BJ (cell line): ENCODE data around the gene TARS3. TPM values are rescaled to one million over a fixed set of nuclear protein-coding genes. Genes with fewer than 3 reads are reported as not detected.
"Not testable (repeated sequence)": the region's sequence is repeated elsewhere in the genome, so short reads cannot be mapped to it uniquely, and the experiment has no call there.

ENCODE experiments used
- CTCF ChIA-PET: fragments of 350-600 bp; formaldehyde crosslinking; extraction: SDS; loops from one replicate; lab custom pipeline; 2021; ENCODE audit warnings: antibody characterized with exemption, inconsistent platforms; lab: Yijun Ruan, JAX
- POLR2A ChIA-PET: fragments of 300-600 bp; sonication (Branson Sonifier 250); formaldehyde crosslinking; extraction: SDS; loops from one replicate; lab custom pipeline; 2021; ENCODE audit warnings: antibody characterized with exemption; lab: Charles Lee
- DNase-seq: peaks from one replicate; pipeline ENCODE4 v3.0.0-alpha.2; 2011; ENCODE audit warnings: low read depth
- H3K27me3 ChIP-seq: 2 replicates; pipeline ENCODE4 v1.6.0; 2011; ENCODE audit warnings: low read length; ENCODE audit not compliant: control insufficient read depth, insufficient read depth
- H3K36me3 ChIP-seq: 2 replicates; pipeline ENCODE4 v1.5.1; 2011; ENCODE audit warnings: low read length; ENCODE audit not compliant: control insufficient read depth, insufficient read depth
- H3K4me3 ChIP-seq: 2 replicates; pipeline ENCODE4 v1.5.1; 2011; ENCODE audit warnings: low read depth, mild to moderate bottlenecking, control low read depth, low read length
- polyA plus RNA-seq: library from polyadenylated mRNA; depleted of rRNA; stranded (reverse); fragments of >200 nt; gene quantifications from 2 replicates; pipeline ENCODE4 v1.2.3, GENCODE V29; 2011
- TF ChIP-seq, protein P1 (sequence below): IDR thresholded peaks from 2 replicates; pipeline ENCODE4 v1.5.1; 2011; ENCODE audit warnings: low read depth, mild to moderate bottlenecking, control low read depth, inconsistent platforms, low read length, moderate library complexity; ENCODE audit not compliant: insufficient read depth

Gene TARS3
- polyA plus RNA-seq, 1 experiment: 3.1 TPM

DNA sequence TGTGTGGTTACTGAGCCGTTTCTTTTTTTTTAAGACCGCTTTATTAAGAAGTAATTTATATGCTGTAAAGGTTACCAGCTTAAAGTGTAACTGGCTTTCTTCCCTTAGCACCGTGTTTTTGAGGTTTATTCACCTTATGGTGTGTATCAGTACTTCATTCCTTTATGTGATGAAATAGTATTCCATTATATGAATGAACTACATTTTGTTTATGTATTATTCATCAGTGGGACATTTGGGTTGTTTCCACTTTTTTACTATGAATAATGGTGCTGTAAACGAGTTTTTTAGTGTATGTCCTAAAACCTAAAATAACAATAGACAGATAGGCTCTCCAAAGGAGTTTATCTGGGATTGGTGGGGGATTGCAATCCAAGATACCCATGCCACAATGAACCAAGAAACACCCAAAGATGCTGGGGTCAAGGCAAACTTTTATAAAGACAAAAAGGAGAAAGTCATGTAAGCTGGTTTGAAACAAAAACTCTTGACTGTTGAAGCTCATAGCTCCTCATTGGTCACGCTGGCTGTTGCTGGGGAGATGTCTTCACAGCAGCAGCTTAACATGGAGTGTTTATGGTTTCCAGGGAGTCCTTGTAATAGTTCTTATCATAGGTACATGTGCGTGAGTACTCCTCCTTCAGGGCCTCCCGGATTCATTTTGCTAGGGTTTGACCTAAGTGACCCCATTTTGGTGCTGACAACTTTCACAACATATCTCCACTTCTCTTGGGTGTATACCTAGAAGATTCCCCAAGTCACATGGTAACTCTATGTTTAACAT, 88.1 kb downstream of the TARS3 start:
- H3K4me3 ChIP-seq: no peak overlapping the region
- peaks cover 5% of the 10 kb centered on the region for H3K36me3 ChIP-seq
- H3K27me3 ChIP-seq: no peaks in the 10 kb centered on the region
- ChIA-PET POLR2A (no interaction called here), CTCF (interaction anchor here (1.9 kb wide), 1 partner anchor 347 kb away, joined by 5 read pairs; no protein-coding TSS in a partner anchor)
- DNase-seq: no peak
- TF ChIP-seq, protein P1, sequence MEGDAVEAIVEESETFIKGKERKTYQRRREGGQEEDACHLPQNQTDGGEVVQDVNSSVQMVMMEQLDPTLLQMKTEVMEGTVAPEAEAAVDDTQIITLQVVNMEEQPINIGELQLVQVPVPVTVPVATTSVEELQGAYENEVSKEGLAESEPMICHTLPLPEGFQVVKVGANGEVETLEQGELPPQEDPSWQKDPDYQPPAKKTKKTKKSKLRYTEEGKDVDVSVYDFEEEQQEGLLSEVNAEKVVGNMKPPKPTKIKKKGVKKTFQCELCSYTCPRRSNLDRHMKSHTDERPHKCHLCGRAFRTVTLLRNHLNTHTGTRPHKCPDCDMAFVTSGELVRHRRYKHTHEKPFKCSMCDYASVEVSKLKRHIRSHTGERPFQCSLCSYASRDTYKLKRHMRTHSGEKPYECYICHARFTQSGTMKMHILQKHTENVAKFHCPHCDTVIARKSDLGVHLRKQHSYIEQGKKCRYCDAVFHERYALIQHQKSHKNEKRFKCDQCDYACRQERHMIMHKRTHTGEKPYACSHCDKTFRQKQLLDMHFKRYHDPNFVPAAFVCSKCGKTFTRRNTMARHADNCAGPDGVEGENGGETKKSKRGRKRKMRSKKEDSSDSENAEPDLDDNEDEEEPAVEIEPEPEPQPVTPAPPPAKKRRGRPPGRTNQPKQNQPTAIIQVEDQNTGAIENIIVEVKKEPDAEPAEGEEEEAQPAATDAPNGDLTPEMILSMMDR: no peak

DNA sequence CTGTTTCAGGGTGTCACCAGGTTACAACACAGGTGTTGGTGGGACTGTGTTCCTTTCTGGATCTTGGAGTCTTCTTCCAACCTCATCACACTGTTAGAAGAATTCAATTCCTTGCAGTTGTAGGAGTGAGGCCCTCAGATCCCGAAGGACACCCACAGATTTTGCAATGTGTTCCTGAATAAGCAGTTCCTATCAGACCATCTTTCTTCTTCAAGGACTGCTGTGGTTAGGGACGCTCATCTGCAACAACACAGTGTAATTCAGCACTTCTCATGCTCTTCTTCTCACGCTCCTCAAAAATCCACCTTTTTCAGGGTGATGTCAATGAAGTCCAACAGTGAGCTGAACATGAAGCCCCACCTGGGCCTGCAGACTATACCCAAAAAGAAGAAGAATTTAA, 90.9 kb downstream of the TARS3 start:
- POLR2A ChIA-PET: no interaction called here
- Histone ChIP-seq H3K27me3 (no peaks in the 10 kb centered on the region), H3K36me3 (no peaks in the 10 kb centered on the region), H3K4me3 (no peak overlapping the region)
- TF ChIP-seq, protein P1: no peak
- no peak for DNase-seq
- CTCF ChIA-PET: interaction anchor here (1.0 kb wide), 1 partner anchor 8 kb away, joined by 6 read pairs; no protein-coding TSS in a partner anchor

DNA sequence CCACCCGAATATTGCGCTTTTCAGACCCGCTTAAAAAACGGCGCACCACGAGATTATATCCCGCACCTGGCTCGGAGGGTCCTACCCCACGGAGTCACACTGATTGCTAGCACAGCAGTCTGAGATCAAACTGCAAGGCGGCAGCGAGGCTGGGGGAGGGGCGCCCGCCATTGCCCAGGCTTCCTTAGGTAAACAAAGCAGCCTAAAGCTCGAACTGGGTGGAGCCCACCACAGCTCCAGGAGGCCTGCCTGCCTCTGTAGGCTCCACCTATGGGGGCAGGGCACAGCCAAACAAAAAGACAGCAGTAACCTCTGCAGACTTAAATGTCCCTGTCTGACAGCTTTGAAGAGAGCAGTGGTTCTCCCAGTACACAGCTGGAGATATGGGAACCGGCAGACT, 97.5 kb downstream of the TARS3 start:
- POLR2A ChIA-PET, H3K36me3 ChIP-seq, H3K4me3 ChIP-seq, H3K27me3 ChIP-seq, DNase-seq, CTCF ChIA-PET: not testable (repeated sequence)

DNA sequence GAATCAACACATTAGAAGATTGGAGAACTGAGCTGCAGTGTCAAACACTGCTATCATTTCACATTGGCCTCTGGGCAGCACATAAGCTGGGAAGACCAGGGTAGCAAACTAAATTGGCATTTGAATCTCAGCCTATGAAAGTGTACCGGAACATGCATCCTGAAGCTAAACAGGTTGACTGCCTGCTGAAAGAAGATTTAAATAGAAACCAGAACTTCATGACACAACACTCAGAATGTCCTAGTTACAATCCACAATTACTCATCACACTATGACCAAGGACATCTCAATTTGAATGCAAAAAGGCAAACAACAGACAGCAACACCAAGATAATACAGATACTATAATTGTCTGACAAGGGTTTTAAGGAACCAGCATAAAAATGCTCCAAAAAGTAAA, 98.3 kb downstream of the TARS3 start:
- no peak overlapping the region for H3K4me3 ChIP-seq
- POLR2A ChIA-PET: no interaction called here
- no peaks in the 10 kb centered on the region for H3K36me3 ChIP-seq
- no peaks in the 10 kb centered on the region for H3K27me3 ChIP-seq
- TF ChIP-seq, protein P1: no peak
- DNase-seq: no peak
- CTCF ChIA-PET: interaction anchor here (1.2 to 6.6 kb wide), 2 partner anchors 10 to 15 kb away, joined by 3 to 27 read pairs; no protein-coding TSS in a partner anchor

DNA sequence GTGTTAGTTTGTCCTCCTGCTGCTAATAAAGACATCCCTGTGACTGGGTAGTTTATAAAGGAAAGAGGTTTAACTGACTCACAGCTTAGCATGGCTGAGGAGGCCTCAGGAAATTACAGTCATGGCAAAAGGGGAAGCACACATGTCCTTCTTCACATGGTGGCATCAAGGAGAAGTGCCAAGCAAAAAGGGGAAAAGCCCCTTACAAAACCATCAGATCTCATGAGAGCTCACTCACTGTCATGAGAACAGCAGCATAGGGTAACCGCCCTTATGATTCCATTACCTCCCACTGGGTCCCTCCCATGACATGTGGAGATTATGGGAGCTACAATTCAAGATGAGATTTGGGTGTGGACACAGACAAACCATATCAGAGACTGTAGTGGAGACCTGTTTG, 99.1 kb downstream of the TARS3 start:
- CTCF ChIA-PET: interaction anchor here (1.2 to 6.6 kb wide), 2 partner anchors 9 to 16 kb away, joined by 3 to 27 read pairs; no protein-coding TSS in a partner anchor
- Histone ChIP-seq H3K27me3 (no peaks in the 10 kb centered on the region), H3K36me3 (no peaks in the 10 kb centered on the region), H3K4me3 (no peak overlapping the region)
- no peak for DNase-seq
- TF ChIP-seq, protein P1: no peak
- POLR2A ChIA-PET: no interaction called here
